Effector CD8-positive, alpha-beta T cell (primary cell): Measurements from ENCODE around the gene CPLX1.
"Not testable (repeated sequence)": the region's sequence is repeated elsewhere in the genome, so short reads cannot be mapped to it uniquely, and the experiment has no call there.

ENCODE experiments used
- DNase-seq: peaks from one replicate; lab custom pipeline; 2025; lab: John Stamatoyannopoulos, UW

Gene CPLX1

DNA sequence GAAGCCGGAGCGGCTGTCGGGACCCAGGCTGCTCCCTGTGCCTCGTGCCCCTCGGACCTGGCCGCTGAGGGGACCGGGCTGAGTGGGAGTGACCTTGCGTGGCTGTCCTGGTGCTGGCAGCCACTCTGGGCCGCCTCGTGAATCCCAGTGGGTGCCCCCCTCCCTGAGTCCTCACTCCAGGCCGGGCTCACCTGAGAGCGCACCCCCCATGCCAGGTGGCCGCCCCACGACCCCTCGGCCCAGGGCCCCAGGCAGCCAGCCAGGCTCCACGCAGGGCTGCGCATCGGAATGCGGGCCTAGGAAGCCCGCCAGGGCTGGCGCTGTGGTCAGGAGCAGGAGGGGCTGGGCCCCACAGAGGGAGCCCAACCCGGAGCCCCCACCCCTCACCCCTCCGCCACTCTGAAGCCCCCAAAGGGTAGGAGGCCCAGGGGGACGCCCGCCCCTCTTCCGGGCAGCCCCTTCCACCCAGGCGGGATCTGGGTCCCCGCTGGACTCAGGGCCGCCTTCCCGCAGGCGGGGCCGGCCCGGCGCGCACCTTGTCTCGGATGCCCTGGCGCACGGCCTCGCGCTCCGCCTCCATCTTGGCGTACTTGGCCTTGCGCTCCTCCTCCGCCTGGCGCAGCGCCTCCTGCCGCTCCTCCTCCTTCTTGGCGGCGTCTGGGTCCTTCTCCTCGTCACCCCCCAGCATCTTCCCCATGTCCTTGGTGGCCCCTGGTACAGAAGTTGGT lies 33.9 kb downstream of the CPLX1 start:
- DNase-seq, result no peak

DNA sequence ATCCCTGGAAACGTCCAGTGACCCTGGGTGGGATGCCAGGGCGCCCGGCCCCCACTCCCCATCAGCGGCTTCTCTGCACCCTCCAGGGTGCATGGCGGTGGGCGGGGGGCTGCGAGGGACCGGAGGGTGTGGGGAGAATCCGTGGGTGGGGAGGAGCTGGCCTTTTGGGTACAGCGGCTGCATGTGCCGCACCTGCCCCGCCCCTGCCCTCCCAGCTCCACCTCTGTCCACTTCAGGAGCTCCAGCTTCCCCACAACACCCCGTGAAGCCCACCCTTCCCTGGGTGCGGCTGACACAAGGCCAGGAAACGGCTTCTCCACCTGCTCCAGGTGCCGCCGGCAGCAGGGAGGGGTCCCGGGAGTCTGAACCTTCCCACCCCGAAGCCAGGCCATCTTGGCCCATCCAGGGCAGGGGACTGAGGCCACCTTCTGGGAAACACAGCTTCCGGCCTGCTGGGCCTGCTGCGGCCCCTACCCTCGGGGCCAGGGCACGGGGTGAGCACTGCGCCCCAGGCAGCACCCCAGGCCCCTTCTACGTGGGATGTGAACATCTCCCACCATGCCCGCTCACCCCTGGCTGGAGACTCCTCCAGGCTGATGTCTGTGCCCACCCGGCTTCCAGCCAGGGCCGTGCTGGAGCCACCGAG lies 34.6 kb downstream of the CPLX1 start:
- no peak for DNase-seq

DNA sequence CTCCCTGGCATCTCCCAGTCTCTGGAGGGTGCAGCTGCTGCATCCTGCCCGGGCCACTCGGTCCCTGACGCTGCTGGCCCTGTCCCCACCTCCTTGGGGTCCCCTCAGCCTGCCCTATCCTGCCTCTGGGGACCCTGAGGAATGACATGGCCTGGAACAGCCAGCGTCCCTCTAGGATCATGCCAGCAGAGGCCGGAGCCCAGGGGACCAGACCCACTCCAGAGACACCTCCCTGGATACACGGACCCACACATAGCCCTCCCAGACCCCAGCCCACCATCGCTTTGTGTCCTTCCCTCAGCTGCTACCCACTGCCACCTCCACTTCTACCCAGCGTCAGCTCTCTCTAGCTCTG lies 35.5 kb downstream of the CPLX1 start:
- no peak for DNase-seq

DNA sequence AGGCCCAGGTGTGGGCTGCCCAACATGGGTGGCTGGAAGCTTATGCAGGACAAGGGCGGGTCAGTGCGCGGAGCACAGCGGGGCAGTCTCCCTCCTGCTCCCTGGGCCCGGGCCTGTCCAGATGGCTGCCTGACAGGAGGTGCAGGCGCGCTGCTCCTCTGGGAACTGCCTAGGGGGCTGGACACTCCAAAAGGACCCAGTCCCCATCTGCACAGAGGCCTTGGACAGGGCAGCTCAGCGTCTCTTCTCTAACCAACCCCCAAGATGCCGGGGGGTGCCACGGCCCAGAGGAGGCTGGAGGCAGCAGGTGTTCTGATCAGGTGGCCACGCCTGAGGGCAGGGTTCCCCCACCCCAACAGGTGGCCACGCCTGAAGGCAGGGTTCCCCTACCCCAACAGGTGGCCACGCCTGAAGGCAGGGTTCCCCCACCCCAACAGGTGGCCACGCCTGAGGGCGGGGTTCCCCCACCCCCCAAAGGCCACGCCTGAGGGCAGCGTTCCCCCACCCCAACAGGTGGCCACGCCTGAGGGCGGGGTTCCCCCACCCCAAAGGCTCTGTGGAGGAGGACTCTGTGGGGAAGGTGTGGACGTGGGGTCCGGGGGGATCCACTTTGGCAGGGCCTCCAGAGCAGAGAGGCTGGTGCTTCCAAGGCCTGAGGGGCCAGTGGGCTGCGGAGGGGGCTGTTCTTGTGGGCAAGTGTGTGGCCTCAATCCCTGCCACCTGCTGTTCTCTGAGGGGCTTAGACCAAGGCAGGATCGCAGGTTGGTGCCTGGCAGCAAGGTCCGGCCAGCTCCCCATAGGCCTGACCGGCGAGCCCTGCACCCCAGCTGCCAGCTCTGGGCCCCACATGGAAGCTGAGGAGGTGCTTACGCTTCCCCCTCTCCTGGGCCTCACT lies 36.1 kb downstream of the CPLX1 start:
- no peak for DNase-seq

DNA sequence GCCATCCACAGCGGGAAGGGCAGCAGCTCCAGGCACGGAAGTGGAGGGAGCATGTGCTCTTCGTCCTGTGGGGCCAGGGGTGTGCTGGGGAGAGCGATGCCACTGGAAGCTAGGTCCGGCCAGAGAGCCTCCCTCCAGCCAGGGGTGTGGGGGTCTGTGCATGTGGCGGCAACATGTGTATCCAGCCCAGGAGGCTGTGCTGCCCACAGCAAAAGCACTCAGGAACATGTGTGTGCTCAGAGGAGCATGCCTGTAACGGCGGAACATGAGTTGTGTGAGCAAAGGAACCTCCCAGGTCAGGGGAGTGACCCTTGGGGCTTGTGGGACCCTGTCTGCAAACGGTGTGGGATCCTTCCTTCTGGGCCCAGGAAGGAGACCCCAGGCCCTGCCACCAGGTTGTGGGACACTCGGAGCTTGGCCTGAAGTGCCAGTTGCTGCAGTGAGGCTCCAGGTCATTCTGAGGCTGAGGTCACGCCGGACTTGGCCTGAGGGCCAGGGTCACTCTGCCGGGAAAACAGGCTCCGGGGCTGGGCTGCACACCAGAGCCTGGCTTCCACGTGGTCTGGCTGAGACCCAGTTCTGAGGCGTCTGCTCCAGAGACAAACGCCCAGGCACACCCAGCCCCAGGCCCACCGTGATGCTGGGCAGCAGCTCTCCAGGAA lies 37.2 kb downstream of the CPLX1 start:
- DNase-seq, result no peak

DNA sequence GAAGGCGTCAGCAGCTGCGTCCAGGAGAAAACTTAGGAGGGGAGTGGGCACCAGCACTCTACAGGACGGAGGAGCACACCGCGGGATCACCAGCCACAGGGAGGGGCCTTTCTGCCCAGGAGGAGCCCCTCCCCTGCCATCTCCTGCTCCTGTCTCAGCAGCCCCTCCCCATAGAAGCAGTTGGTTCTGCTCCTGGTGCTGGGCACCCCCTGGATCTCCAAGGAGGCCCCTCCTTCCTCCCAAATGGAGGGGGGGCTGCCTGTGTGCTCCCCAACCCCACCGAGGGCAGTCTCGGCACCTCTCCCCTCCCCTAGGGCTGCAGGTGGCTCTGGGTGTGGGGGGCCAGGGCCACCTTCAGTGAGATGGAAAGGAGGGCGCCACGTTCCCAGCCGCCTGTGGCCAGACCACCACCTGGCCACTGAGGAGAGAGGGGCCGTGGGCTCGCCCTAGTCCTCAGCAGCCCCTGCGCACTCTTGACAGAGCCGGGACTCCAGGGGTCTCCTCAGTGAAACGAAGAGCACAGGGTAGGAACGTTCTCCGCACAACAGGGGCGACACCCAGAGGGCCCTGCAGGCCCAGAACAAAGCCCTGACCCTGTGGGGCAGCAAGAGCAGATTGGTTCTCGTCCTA lies 37.8 kb downstream of the CPLX1 start:
- no peak for DNase-seq

DNA sequence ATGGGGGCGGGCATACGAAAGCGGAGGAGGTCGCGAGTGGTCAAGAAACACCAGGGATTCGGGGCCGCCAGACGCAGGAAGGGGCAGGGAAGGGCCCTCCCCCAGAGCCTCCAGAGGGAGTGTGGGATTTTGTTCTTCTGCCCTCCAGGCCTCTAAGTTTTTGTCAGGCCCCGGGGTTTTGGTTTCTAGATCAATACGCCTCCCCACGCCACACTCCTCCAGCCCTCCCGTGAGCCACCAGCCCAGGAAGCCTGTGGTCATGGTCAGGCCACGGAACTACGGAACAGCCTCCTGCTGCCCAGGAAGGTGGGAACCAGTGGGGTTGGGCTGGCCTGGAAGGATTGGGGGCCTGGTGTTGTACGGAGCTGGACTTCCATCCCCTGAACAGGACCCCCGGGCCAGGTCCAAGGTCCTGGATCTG lies 38.4 kb downstream of the CPLX1 start:
- DNase-seq, result no peak

DNA sequence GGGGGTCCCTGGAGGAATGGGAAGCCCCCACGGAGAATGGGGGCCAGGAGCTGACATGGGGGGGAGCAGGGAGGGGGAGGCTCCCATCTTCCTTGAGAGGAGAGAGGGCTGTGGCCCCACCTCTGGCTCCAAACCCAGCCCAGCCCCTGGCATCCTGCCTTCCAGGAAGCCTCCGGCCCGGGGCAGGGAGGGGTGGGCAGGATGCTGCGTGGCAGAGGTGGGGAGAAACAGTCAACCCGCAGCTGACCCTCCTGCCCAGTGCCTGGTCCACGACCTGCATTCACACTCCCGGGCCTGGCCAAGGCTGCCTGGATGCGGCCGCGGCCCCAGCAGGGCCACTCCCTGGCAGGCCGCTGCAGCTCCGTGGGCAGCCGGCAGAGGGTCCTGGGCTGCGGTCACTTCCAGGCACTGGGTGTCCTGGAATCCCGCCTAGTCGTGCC lies 39.0 kb downstream of the CPLX1 start:
- no peak for DNase-seq

DNA sequence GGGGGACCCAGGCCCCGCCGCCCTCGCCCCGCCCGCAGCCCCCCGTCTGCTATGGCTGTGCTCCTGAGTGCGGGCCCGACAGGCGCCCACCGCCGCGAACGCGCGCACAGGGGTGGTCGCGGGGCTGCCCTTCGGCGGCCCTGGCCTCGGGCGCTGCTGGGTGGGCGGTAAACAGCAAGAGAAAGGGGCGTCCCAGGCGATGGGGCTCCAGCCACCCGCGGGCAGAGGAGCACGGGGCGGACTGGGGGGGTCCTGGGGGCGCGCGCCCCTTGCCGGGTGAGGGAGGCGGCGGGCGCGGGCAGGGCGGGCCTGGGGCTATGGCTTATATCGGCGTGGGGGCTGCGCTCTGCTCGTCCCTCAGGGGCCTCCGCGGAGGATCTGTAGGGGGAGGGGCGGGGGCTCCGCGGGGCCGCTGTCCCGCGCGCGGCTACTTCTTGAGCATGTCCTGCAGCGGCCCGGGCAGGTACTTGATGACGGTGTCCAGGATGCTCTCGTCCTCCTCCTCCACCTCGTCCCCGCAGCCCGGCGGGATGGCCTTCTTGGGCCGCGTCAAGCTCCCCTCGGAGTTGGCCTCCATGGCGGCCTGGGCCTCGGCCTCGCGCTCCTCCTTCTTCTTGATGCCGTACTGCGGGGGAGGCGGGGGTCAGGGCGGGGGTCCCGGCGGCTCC lies 39.7 kb downstream of the CPLX1 start:
- no peak for DNase-seq

DNA sequence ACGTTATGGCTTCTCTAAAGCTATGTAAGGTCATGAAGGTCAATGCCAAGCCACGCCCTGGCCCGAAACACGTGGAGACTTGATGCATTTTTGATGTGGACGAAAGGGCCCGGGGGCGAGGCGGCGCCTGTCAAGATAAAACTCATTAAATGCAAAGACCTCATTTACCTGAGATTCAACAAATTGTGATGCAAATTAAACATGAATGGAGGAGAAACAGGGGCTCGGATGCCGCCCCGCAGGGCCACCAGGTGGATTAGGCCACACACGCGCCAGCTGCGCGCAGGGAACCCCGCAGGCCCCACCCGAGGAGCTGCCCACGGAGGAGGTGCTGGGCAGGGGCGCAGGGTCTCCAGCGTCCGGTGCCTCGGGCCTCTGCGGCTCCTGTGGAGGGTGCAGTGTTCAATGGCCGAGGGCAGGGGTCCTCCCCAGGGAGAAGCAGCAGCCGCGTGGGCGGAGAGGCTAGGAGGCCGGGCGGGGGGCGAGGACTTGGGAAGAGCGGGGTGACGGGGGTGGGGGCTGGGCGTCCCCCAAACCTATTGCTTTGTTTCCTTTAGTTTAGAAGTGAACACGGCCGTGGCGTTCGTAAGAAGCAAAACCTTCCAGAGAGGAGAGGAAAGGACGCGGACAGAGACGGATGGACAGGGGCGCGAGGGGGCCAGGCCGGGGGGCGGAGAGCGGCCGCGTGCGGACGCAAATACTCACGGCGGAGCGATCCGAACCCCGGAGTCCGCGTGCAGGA lies 40.4 kb downstream of the CPLX1 start:
- no peak for DNase-seq

DNA sequence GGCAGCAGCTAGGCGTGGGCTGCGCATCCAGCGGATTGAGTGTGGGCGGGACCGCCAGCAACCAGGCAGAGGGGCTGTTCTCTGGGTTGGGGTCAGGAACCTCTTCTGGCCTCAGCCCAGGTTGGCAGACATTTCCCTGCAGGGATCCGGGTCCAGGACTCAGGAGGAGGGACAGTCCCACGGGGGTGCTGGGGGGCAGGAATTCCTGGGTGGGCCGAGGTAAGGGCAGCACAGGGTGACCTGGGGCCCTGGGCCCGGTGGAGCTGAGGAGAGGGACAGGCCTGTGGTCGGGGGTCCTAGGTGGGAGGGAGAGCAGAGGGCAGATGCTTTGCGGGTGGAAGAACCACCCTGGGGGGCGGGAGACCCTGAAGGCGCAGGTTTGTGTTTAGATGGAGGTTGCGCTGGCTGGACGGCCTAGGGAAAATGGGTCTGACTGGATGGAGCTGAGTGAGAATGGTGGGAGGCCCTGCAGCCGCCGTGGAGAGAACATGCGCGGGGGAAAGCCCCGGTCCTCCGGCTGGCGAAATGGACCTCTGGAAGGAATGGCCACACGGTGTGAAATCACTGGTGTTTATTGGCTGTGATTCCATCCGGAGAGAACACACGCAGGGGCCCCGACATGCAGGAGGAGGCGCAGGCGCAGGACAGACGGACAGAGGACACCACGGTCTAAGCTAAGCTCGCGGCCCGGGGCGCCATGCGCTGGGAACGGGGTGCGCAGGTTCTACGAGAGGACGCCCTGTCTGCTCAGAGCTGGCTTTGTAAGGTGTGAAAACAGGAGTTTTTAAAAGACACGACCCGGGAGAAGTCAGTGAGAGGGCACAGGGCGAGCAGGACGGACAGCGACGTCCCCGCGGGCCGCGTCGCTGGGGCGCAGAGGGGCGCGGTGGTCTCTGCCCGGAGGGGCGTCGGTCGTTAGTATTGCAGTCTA lies 41.3 kb downstream of the CPLX1 start:
- DNase-seq, result no peak

DNA sequence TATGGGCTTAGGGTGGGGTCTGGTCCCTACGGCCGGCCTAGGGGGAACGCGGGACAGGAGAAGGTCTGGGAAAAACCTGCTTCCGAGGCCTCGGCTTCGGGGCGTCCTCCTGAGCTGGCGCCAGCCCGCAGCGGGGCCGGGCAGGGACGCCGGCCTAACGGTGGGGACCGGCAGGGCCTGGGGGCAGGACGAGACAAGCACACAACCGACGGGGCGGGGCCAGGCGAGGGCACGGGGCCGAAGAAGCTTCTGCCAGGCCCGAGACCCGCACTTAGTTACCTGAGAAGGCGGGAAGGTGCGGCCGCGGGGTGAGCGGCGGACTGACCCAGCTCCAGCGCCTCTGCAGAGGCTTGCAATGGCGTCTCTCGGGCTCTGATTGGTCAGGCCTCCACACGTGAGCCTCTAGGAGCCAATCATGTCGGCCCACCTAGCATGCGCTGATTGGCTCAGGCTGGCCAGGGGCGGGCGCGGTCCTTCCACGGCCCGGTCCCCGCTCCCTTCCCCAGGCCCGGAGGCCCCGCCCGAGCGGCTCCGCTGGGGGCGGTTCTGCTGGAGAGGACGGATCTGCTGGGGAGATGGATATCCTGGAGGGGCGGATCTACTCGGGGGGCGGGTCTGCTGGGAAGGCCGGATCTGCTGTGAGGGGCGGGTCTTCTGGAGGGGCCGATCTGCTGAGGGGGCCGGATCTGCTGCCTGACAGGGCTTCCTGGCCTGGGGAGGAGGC lies 44.3 kb downstream of the CPLX1 start:
- DNase-seq, result peak; percentile 98

DNA sequence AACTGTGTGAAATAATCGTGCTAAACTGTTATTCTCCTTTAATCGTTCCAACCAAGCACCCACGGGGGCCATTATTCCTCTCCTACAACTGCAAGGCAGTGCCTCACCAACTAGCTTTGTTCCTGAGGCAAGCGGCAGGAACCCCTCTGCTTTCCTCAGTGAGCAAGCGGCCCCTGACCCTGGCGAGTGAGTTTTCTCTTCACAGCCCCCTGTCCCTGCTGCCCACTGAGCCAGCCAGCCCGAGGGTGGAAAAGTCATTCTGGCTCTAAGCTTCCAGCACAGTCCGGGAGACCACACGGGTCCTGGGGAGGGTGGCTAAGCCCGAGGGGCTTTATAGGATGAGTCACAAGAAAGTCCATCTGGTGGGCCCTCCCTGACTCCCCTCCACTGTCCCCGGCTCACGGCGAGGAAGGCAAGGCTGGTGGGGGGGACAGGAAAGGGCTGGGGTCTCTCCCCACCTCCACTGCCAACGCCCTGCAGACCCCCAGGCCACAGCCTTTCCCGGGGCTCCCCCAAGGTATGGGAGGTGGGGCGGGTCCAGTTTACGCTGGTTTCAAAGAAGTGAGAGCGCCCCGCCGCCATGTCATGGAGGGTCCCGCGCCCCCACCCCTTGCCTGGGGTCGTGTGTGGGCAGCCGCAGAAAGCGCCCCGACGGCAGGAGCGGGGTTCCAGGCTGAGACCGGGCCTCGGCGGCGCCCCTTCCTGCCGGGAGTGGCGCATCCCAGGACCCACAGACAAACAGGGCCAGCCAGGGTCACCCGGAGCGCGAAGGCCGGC lies 45.0 kb downstream of the CPLX1 start:
- DNase-seq, result no peak

DNA sequence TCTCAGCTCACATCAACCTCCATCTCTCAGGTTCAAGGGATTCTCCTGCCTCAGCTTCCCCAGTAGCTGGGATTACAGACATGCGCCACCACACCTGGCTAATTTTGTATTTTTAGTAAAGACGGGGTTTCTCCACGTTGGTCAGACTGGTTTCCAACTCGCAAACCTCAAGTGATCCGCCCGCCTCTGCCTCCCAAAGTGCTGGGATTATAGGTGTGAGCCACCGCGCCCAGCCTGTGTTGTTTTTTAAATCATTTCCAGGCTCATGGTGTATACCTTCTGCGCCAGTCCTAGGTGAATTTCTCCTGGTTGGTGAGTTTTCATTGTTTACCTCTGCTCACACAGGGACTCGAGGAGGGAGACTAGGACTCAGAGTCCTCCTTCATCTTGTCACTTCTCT lies 45.7 kb downstream of the CPLX1 start:
- not testable (repeated sequence) for DNase-seq

DNA sequence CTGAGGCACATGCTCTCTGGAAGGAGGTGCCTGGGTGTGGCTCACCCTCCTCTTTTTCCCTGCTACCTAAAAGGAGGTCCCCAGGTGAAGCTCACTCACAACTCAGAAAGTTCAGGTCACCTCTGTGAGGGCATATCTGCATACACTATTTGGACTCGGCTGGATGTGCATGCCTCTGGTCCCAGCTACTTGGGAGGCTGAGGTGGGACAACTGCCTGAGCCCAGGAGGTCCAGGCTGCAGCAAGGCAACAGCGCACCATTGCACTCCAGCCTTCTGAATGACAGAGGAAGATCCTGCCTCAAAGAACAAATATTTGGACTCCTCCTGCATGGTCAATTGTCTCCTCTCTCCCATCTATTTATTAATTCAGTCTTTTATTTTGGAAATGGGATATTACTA lies 46.4 kb downstream of the CPLX1 start:
- no peak for DNase-seq

DNA sequence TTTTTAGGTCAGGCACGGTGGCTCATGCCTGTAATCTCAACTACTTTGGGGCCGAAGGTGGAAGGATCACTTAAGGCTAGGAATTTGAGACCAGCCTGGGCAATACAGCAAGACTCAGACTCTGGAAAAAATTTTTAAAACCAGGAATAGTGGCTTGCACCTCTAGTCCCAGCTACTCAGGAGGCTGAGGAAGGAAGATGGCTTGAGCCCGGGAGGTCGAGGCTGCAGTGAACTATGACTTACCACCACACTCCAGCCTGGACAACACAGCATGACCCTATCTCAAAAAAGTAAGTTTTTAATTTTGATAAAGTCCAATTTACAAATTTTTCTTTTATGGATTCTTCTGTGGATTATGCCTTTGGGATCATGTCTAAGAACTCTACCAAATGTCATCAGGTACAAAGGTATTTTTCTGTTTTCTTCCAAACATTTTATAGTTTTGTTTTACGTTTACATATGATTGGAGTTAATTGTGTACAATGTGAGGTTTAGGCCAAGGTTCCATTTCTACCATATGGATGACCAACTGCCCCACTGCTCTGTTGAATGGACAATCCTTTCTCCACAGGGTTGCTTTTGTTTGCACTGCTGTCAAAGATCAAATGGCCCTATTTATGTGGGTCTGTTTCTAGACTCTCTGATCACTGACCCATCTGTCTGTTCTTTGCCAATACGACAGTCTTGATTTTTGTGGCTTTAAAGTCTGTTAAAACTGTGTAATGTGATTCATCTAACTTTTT lies 48.2 kb downstream of the CPLX1 start:
- no peak for DNase-seq
